ENCODE measurements around the gene ANKRD28. TPM values are rescaled to one million over a fixed set of nuclear protein-coding genes. Genes with fewer than 3 reads are reported as not detected.

The ANKRD28 gene
- total and polyA plus RNA-seq, 9 of the 15 experiments (the other 6 are each of a cell fraction or from before 2014, with no cell fraction given) = 11.7 to 66.0 (median 36.7) TPM

DNA sequence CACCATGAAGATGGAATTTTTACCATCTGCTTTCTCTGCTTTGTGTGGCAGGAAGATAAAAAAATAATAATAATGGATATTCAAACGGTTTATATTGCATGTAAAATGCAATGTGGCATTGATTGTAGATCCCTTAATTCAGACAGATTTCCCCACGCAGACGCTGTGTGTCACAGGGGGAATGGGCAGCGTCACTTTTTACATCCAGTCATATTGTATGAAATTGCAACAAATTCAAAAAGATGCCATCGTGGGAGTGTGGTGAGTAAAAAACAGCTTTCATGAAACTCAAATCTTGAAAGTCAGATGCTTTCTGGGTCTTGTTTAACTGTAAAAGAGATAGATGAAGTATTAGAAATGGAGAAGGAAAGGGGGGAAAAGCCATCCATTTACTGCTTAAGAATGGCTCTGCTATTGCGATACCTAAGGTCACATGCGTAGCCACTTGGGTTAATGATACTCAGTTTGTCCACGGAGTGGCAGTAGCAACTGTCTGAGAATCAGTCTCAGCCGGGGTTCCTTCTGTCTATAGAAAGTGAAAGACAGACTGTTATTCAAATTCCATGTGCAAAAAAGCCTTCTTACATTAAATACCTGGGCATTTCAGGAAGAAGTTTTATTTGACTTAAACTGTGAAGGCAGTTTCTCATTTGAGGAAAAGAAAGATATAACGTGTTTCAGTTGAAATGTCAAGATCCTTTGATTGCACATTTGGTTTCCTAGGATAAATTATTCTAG, 167.8 kb downstream of the ANKRD28 start (continued):
- TF ChIP-seq L3MBTL2 (IDR thresholded peaks at IDR 0.05) = 0 out of 2 replicates have a peak, but pooled peaks have one; percentile 41
- no peak for TF ChIP-seq ZNF79 (CRISPR knock-in tag; IDR thresholded peaks at IDR 0.05; ENCODE audit: low read depth)
- 0 out of 2 replicates have a peak, but pooled peaks have one; percentile 43 for TF ChIP-seq PREB (CRISPR knock-in tag; IDR thresholded peaks at IDR 0.05)
- 0 out of 2 replicates have a peak, but pooled peaks have one; percentile 2 for TF ChIP-seq MAFK (IDR thresholded peaks at IDR 0.05; ENCODE audit: low read length)
- peak in 1 of 2 experiments; percentile 13; a peak in 1 of 4 replicates for TF ChIP-seq TBL1XR1 (IDR thresholded peaks at IDR 0.05; ENCODE audit: low read length in 2 of 2)
- peak in 1 of 2 experiments; percentile 54; a peak in 1 of 4 replicates for TF ChIP-seq ARNT (IDR thresholded peaks at IDR 0.05)
- TF ChIP-seq, protein P1, sequence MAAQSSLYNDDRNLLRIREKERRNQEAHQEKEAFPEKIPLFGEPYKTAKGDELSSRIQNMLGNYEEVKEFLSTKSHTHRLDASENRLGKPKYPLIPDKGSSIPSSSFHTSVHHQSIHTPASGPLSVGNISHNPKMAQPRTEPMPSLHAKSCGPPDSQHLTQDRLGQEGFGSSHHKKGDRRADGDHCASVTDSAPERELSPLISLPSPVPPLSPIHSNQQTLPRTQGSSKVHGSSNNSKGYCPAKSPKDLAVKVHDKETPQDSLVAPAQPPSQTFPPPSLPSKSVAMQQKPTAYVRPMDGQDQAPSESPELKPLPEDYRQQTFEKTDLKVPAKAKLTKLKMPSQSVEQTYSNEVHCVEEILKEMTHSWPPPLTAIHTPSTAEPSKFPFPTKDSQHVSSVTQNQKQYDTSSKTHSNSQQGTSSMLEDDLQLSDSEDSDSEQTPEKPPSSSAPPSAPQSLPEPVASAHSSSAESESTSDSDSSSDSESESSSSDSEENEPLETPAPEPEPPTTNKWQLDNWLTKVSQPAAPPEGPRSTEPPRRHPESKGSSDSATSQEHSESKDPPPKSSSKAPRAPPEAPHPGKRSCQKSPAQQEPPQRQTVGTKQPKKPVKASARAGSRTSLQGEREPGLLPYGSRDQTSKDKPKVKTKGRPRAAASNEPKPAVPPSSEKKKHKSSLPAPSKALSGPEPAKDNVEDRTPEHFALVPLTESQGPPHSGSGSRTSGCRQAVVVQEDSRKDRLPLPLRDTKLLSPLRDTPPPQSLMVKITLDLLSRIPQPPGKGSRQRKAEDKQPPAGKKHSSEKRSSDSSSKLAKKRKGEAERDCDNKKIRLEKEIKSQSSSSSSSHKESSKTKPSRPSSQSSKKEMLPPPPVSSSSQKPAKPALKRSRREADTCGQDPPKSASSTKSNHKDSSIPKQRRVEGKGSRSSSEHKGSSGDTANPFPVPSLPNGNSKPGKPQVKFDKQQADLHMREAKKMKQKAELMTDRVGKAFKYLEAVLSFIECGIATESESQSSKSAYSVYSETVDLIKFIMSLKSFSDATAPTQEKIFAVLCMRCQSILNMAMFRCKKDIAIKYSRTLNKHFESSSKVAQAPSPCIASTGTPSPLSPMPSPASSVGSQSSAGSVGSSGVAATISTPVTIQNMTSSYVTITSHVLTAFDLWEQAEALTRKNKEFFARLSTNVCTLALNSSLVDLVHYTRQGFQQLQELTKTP (IDR thresholded peaks at IDR 0.05; ENCODE audit: low read depth in 1 of 2, partially characterized antibody in 2 of 2) = no peak
- TF ChIP-seq ELF1 (tag; IDR thresholded peaks at IDR 0.05) = 0 out of 2 replicates have a peak, but pooled peaks have one; percentile 16
- 0 out of 2 replicates have a peak, but pooled peaks have one; percentile 24 for TF ChIP-seq SMAD4 (CRISPR knock-in tag; conservative IDR thresholded peaks at IDR 0.05)
- TF ChIP-seq CEBPG (CRISPR knock-in tag; IDR thresholded peaks at IDR 0.05) = peak; percentile 72; the same call in 1 of the 2 replicates
- TF ChIP-seq CEBPG (tag; conservative IDR thresholded peaks at IDR 0.05 in 1 of 2, IDR thresholded peaks at IDR 0.05 in 1 of 2) = peak in 1 of 2 experiments; percentile 81; a peak in 3 of 4 replicates
- 0 out of 2 replicates have a peak, but pooled peaks have one; percentile 11 for TF ChIP-seq CXXC5 (CRISPR knock-in tag; IDR thresholded peaks at IDR 0.05)
- TF ChIP-seq, protein P2, sequence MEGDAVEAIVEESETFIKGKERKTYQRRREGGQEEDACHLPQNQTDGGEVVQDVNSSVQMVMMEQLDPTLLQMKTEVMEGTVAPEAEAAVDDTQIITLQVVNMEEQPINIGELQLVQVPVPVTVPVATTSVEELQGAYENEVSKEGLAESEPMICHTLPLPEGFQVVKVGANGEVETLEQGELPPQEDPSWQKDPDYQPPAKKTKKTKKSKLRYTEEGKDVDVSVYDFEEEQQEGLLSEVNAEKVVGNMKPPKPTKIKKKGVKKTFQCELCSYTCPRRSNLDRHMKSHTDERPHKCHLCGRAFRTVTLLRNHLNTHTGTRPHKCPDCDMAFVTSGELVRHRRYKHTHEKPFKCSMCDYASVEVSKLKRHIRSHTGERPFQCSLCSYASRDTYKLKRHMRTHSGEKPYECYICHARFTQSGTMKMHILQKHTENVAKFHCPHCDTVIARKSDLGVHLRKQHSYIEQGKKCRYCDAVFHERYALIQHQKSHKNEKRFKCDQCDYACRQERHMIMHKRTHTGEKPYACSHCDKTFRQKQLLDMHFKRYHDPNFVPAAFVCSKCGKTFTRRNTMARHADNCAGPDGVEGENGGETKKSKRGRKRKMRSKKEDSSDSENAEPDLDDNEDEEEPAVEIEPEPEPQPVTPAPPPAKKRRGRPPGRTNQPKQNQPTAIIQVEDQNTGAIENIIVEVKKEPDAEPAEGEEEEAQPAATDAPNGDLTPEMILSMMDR (IDR thresholded peaks at IDR 0.05 in 2 of 3, conservative IDR thresholded peaks at IDR 0.05 in 1 of 3; ENCODE audit: insufficient read depth in 2 of 3, low read depth in 1 of 3, low read length in 3 of 3) = peak; percentile 77 to 93 (median 85)
- peak; percentile 80 for TF ChIP-seq BHLHE40 (IDR thresholded peaks at IDR 0.05; ENCODE audit: low read length)

All from K562 (cell line).